K562 (cell line): ENCODE data around the gene PTTG1IP. TPM values are rescaled to one million over a fixed set of nuclear protein-coding genes. Genes with fewer than 3 reads are reported as not detected.

Source experiments
- CBX2 ChIP-seq: fragments of 200-600 bp; sonication (generic); IDR thresholded peaks from one replicate; pipeline ENCODE4 v1.6.1; 2012; ENCODE audit warnings: mild to moderate bottlenecking, low read length, inconsistent platforms; ENCODE audit not compliant: insufficient read depth, poor library complexity, severe bottlenecking
- CCNT2 ChIP-seq: IDR thresholded peaks from 2 replicates; pipeline ENCODE4 v1.6.1; 2011; ENCODE audit warnings: borderline replicate concordance, low read depth, mild to moderate bottlenecking, moderate library complexity, mixed read lengths, low read length; ENCODE audit not compliant: insufficient read length; ENCODE audit errors: extremely low read depth
- HDAC1 ChIP-seq, 2 experiments: fragments of 450-650 bp; IDR thresholded peaks; 2 replicates each; pipeline ENCODE4 v1.6.1; 2016 to 2017; ENCODE audit warnings: inconsistent platforms in 1 of 2, mild to moderate bottlenecking in 1 of 2, moderate library complexity in 1 of 2
- ILK ChIP-seq: fragments of 450-650 bp; IDR thresholded peaks from 2 replicates; pipeline ENCODE4 v1.6.1; 2016; ENCODE audit warnings: missing genetic modification characterization, low read depth, mild to moderate bottlenecking, missing compliant biosample characterization, moderate library complexity, borderline replicate concordance
- JUND ChIP-seq, 2 experiments: IDR thresholded peaks; 2 replicates in 1 of 2; 3 replicates in 1 of 2; pipeline ENCODE4 v1.6.1; 2011; ENCODE audit warnings: borderline replicate concordance in 2 of 2, low read depth in 2 of 2, low read length in 2 of 2, improper control_type of control experiment in 1 of 2, missing biosample characterization in 1 of 2, missing genetic modification characterization in 1 of 2, missing genetic modification reagents in 1 of 2
- MEF2D ChIP-seq: conservative IDR thresholded peaks from 2 replicates; pipeline ENCODE4 v1.6.1; 2016; ENCODE audit warnings: low read depth, missing genetic modification characterization, missing compliant biosample characterization
- MYNN ChIP-seq, 2 experiments: sonication (generic); formaldehyde crosslinking in 1 of 2; IDR thresholded peaks; 2 replicates each; pipeline versions ENCODE4 v1.5.0 to v1.6.1; 2016 to 2020; ENCODE audit warnings: antibody characterized with exemption in 1 of 2, missing genetic modification reagents in 1 of 2
- PHB ChIP-seq: fragments of 250-450 bp; sonication (Bioruptor Pico); IDR thresholded peaks from 2 replicates; pipeline ENCODE4 v1.5.0; 2021
- POLR2A ChIP-seq: fragments of 450-650 bp; conservative IDR thresholded peaks from 2 replicates; pipeline ENCODE4 v1.6.1; 2016
- TEAD4 ChIP-seq, 2 experiments: sonication (generic) in 1 of 2; formaldehyde crosslinking in 1 of 2; IDR thresholded peaks; 2 replicates each; pipeline versions ENCODE4 v1.6.1 to v1.8.0; 2012 to 2022; ENCODE audit warnings: borderline replicate concordance in 1 of 2, inconsistent platforms in 1 of 2, low read length in 1 of 2, mild to moderate bottlenecking in 1 of 2, missing genetic modification reagents in 1 of 2
- YY1 ChIP-seq, 3 experiments: IDR thresholded peaks; 2 replicates each; pipeline ENCODE4 v1.6.1; 2011; ENCODE audit warnings: low read length in 2 of 3, mild to moderate bottlenecking in 2 of 3, moderate library complexity in 2 of 3, borderline replicate concordance in 1 of 3, control low read depth in 1 of 3, low read depth in 1 of 3; ENCODE audit not compliant: insufficient read depth in 3 of 3, insufficient replicate concordance in 2 of 3, control insufficient read depth in 1 of 3, insufficient read length in 1 of 3; ENCODE audit errors: extremely low read depth in 1 of 3
- ZBED1 ChIP-seq: IDR thresholded peaks from 2 replicates; pipeline ENCODE4 v1.6.1; 2014
- ZNF23 ChIP-seq: fragments of 250-450 bp; sonication (Bioruptor Pico); IDR thresholded peaks from 2 replicates; pipeline ENCODE4 v1.4.0; 2020; ENCODE audit warnings: mild to moderate bottlenecking
- ZNF3 ChIP-seq: fragments of 250-450 bp; sonication (Bioruptor Pico); IDR thresholded peaks from 2 replicates; pipeline ENCODE4 v1.5.0; 2021; ENCODE audit warnings: mild to moderate bottlenecking, moderate library complexity
- polyA plus RNA-seq, 8 experiments: library from polyadenylated mRNA; depleted of rRNA in 4 of 8; stranded (reverse) in 5 of 8; unstranded in 3 of 8; fragments of >200 nt; fragmentation: Nextera tagmentation in 2 of 8; fragmentation: Illumina TruSeq in 1 of 8; extraction: Ambion mirVana in 2 of 8; extraction: Trizol in 1 of 8; gene quantifications; 2 replicates each; pipeline versions ENCODE4 v1.2.1 to v1.2.3, GENCODE V29; 2011 to 2014; ENCODE audit warnings: inconsistent platforms in 1 of 8, missing spikeins in 1 of 8
- total RNA-seq, 7 experiments: library from RNA; depleted of rRNA in 6 of 7; stranded (reverse); fragments of >200 nt in 6 of 7; fragmentation: Illumina TruSeq in 2 of 7; extraction: Trizol in 2 of 7; gene quantifications; 2 replicates each; pipeline versions ENCODE4 v1.2.1 to v1.2.3, GENCODE V29; 2011 to 2021; ENCODE audit warnings: low replicate concordance in 1 of 7
- TF ChIP-seq, protein P1 (sequence below): fragments of 150-350 bp; conservative IDR thresholded peaks from 2 replicates; pipeline ENCODE4 v1.6.1; 2014; ENCODE audit warnings: low read length
- TF ChIP-seq, protein P2 (sequence below): sonication (generic); formaldehyde crosslinking; IDR thresholded peaks from 2 replicates; pipeline ENCODE4 v1.8.0; 2022; ENCODE audit warnings: mild to moderate bottlenecking, missing genetic modification reagents
- TF ChIP-seq, protein P3 (sequence below): sonication (generic); formaldehyde crosslinking; IDR thresholded peaks from 2 replicates; pipeline ENCODE4 v1.8.1; 2023; ENCODE audit warnings: mild to moderate bottlenecking, missing genetic modification reagents, moderate library complexity

The PTTG1IP gene
- total and polyA plus RNA-seq, 9 of the 15 experiments (the other 6 are each of a cell fraction or from before 2014, with no cell fraction given), result 5.0 to 99.3 (median 82.4) TPM

DNA sequence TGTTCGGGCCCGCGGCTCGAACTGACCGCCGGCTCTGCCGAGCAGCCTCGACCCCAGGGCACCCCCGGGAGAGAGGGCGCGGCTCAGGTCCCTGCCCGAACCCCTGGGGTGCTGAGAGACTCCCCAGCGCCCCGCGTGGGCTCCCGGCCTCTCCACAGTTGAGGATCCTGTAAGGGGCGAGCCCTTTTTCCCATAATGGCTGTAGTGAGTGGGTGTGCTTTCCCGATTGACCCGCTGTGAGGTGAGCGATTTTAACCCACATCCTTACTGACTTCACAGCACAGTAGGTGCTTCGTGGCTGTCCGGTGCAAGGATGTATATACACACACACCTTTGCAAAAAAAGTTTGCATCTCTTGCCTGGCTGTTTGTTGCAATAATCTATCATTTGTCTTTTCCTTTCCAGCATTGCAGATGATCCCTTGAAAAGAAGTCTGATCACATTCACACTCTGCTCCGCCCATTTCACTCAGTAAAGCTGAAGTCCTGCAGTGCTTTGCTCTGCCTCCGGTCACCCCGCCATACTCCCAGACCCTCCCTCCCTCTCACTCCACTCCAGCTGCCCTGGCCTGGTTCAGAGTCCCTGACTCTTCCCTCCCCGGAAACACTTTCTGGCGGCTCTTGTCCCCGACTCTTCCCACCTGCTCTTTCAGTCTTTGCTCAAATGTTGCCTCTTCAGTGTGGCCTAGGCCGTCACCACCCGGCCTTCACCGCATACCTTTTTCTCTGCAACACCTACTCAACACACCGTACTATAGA lies 70.9 kb downstream of the PTTG1IP start (continued):
- TF ChIP-seq, protein P1, sequence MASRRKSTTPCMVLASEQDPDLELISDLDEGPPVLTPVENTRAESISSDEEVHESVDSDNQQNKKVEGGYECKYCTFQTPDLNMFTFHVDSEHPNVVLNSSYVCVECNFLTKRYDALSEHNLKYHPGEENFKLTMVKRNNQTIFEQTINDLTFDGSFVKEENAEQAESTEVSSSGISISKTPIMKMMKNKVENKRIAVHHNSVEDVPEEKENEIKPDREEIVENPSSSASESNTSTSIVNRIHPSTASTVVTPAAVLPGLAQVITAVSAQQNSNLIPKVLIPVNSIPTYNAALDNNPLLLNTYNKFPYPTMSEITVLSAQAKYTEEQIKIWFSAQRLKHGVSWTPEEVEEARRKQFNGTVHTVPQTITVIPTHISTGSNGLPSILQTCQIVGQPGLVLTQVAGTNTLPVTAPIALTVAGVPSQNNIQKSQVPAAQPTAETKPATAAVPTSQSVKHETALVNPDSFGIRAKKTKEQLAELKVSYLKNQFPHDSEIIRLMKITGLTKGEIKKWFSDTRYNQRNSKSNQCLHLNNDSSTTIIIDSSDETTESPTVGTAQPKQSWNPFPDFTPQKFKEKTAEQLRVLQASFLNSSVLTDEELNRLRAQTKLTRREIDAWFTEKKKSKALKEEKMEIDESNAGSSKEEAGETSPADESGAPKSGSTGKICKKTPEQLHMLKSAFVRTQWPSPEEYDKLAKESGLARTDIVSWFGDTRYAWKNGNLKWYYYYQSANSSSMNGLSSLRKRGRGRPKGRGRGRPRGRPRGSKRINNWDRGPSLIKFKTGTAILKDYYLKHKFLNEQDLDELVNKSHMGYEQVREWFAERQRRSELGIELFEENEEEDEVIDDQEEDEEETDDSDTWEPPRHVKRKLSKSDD, result no peak
- TF ChIP-seq YY1 (IDR thresholded peaks at IDR 0.05; ENCODE audit: borderline replicate concordance in 1 of 3, control insufficient read depth in 1 of 3, extremely low read depth in 1 of 3, insufficient read depth in 3 of 3, insufficient read length in 1 of 3, insufficient replicate concordance in 2 of 3, low read depth in 1 of 3, low read length in 2 of 3) (peak in 1 of 3 experiments; percentile 51), TEAD4 (IDR thresholded peaks at IDR 0.05; ENCODE audit: low read length) (0 out of 2 replicates have a peak, but pooled peaks have one; percentile 15), TEAD4 (CRISPR knock-in tag; IDR thresholded peaks at IDR 0.05; ENCODE audit: borderline replicate concordance) (no peak), ZNF3 (no peak), ILK (no peak), PHB (no peak), MEF2D (no peak), CCNT2 (peak; percentile 59), MYNN (IDR thresholded peaks at IDR 0.05) (no peak), MYNN (CRISPR knock-in tag; IDR thresholded peaks at IDR 0.05) (0 out of 2 replicates have a peak, but pooled peaks have one; percentile 31), ZBED1 (no peak), HDAC1 (IDR thresholded peaks at IDR 0.05) (no peak), JUND (IDR thresholded peaks at IDR 0.05; ENCODE audit: borderline replicate concordance, low read depth, low read length) (no peak), JUND (tag; IDR thresholded peaks at IDR 0.05; ENCODE audit: borderline replicate concordance, low read depth, low read length) (0 out of 3 replicates have a peak, but pooled peaks have one; percentile 28), ZNF23 (no peak), CBX2 (no peak), POLR2A (peak; percentile 27; the same call in 1 of the 2 replicates)
- TF ChIP-seq, protein P2, sequence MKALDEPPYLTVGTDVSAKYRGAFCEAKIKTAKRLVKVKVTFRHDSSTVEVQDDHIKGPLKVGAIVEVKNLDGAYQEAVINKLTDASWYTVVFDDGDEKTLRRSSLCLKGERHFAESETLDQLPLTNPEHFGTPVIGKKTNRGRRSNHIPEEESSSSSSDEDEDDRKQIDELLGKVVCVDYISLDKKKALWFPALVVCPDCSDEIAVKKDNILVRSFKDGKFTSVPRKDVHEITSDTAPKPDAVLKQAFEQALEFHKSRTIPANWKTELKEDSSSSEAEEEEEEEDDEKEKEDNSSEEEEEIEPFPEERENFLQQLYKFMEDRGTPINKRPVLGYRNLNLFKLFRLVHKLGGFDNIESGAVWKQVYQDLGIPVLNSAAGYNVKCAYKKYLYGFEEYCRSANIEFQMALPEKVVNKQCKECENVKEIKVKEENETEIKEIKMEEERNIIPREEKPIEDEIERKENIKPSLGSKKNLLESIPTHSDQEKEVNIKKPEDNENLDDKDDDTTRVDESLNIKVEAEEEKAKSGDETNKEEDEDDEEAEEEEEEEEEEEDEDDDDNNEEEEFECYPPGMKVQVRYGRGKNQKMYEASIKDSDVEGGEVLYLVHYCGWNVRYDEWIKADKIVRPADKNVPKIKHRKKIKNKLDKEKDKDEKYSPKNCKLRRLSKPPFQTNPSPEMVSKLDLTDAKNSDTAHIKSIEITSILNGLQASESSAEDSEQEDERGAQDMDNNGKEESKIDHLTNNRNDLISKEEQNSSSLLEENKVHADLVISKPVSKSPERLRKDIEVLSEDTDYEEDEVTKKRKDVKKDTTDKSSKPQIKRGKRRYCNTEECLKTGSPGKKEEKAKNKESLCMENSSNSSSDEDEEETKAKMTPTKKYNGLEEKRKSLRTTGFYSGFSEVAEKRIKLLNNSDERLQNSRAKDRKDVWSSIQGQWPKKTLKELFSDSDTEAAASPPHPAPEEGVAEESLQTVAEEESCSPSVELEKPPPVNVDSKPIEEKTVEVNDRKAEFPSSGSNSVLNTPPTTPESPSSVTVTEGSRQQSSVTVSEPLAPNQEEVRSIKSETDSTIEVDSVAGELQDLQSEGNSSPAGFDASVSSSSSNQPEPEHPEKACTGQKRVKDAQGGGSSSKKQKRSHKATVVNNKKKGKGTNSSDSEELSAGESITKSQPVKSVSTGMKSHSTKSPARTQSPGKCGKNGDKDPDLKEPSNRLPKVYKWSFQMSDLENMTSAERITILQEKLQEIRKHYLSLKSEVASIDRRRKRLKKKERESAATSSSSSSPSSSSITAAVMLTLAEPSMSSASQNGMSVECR (CRISPR knock-in tag), result no peak
- TF ChIP-seq, protein P3, sequence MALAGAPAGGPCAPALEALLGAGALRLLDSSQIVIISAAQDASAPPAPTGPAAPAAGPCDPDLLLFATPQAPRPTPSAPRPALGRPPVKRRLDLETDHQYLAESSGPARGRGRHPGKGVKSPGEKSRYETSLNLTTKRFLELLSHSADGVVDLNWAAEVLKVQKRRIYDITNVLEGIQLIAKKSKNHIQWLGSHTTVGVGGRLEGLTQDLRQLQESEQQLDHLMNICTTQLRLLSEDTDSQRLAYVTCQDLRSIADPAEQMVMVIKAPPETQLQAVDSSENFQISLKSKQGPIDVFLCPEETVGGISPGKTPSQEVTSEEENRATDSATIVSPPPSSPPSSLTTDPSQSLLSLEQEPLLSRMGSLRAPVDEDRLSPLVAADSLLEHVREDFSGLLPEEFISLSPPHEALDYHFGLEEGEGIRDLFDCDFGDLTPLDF, result 0 out of 2 replicates have a peak, but pooled peaks have one; percentile 11
